ENCODE results near the gene ALDH1A1.

GRCh38 chr9:72895122-72895521 is 57.7 kb downstream of the ALDH1A1 start:
- TF ChIP-seq CTCF (IDR thresholded peaks at IDR 0.05) (no peak), FOXJ3 (CRISPR knock-in tag; IDR thresholded peaks at IDR 0.05; ENCODE audit: borderline replicate concordance) (no peak), SP1 (CRISPR knock-in tag; conservative IDR thresholded peaks at IDR 0.05) (no peak), MYBL2 (CRISPR knock-in tag; IDR thresholded peaks at IDR 0.05) (no peak), IRF1 (CRISPR knock-in tag; IDR thresholded peaks at IDR 0.05) (no peak), KAT7 (CRISPR knock-in tag; IDR thresholded peaks at IDR 0.05; ENCODE audit: borderline replicate concordance) (no peak), PRDM15 (CRISPR knock-in tag; IDR thresholded peaks at IDR 0.05) (no peak), ZNF121 (CRISPR knock-in tag; IDR thresholded peaks at IDR 0.05) (no peak), FOXK1 (CRISPR knock-in tag; IDR thresholded peaks at IDR 0.05) (no peak), NR3C1 (CRISPR knock-in tag; conservative IDR thresholded peaks at IDR 0.05; ENCODE audit: low read depth) (no peak), RELA (CRISPR knock-in tag; IDR thresholded peaks at IDR 0.05; ENCODE audit: borderline replicate concordance) (no peak)
- TF ChIP-seq, protein P1, sequence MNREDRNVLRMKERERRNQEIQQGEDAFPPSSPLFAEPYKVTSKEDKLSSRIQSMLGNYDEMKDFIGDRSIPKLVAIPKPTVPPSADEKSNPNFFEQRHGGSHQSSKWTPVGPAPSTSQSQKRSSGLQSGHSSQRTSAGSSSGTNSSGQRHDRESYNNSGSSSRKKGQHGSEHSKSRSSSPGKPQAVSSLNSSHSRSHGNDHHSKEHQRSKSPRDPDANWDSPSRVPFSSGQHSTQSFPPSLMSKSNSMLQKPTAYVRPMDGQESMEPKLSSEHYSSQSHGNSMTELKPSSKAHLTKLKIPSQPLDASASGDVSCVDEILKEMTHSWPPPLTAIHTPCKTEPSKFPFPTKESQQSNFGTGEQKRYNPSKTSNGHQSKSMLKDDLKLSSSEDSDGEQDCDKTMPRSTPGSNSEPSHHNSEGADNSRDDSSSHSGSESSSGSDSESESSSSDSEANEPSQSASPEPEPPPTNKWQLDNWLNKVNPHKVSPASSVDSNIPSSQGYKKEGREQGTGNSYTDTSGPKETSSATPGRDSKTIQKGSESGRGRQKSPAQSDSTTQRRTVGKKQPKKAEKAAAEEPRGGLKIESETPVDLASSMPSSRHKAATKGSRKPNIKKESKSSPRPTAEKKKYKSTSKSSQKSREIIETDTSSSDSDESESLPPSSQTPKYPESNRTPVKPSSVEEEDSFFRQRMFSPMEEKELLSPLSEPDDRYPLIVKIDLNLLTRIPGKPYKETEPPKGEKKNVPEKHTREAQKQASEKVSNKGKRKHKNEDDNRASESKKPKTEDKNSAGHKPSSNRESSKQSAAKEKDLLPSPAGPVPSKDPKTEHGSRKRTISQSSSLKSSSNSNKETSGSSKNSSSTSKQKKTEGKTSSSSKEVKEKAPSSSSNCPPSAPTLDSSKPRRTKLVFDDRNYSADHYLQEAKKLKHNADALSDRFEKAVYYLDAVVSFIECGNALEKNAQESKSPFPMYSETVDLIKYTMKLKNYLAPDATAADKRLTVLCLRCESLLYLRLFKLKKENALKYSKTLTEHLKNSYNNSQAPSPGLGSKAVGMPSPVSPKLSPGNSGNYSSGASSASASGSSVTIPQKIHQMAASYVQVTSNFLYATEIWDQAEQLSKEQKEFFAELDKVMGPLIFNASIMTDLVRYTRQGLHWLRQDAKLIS (CRISPR knock-in tag; IDR thresholded peaks at IDR 0.05; ENCODE audit: borderline replicate concordance), result no peak
- TF ChIP-seq, protein P2, sequence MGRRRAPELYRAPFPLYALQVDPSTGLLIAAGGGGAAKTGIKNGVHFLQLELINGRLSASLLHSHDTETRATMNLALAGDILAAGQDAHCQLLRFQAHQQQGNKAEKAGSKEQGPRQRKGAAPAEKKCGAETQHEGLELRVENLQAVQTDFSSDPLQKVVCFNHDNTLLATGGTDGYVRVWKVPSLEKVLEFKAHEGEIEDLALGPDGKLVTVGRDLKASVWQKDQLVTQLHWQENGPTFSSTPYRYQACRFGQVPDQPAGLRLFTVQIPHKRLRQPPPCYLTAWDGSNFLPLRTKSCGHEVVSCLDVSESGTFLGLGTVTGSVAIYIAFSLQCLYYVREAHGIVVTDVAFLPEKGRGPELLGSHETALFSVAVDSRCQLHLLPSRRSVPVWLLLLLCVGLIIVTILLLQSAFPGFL (CRISPR knock-in tag; IDR thresholded peaks at IDR 0.05; ENCODE audit: borderline replicate concordance), result no peak
- TF ChIP-seq, protein P3, sequence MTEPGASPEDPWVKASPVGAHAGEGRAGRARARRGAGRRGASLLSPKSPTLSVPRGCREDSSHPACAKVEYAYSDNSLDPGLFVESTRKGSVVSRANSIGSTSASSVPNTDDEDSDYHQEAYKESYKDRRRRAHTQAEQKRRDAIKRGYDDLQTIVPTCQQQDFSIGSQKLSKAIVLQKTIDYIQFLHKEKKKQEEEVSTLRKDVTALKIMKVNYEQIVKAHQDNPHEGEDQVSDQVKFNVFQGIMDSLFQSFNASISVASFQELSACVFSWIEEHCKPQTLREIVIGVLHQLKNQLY (CRISPR knock-in tag; IDR thresholded peaks at IDR 0.05), result no peak
